ENCODE data around the gene KAT8. TPM values are rescaled to one million over a fixed set of nuclear protein-coding genes. Genes with fewer than 3 reads are reported as not detected.

Gene KAT8
- total and polyA plus RNA-seq, 2 of the 13 experiments (the other 11 are each of a cell fraction or from before 2014, with no cell fraction given) = 79.0 to 84.2 TPM

DNA sequence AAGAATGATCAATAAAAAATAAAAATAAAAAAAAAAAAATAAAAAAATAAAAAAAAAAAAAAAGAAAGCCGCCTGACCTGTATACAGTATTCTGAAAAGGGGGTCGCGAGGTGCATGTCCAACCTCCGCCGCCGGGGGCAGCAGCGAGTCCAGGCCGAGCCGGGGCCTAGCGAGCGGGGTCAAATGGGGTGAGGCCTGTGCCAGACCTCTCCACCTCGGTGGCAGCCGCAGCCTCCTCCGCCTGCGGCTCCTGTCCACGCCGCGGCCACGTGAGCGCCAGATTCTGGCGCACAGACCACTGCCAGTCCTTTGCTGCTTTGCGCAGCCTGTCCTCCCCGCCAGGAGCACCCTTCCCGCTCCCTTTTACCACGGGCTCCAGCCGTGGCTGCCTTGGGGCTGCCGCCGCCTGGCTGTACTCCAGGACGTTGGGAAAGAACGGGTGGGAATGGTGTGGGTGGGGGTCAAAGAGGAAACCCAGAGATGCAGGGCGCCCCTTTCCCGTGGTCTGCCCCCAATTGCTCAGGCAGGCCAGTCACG, 11.7 kb upstream of the KAT8 start (continued):
- TF ChIP-seq ZNF230 (CRISPR knock-in tag; IDR thresholded peaks at IDR 0.05) (peak; percentile 97), ZNF556 (CRISPR knock-in tag; IDR thresholded peaks at IDR 0.05; ENCODE audit: borderline replicate concordance) (peak; percentile 92), GATA4 (IDR thresholded peaks at IDR 0.05; ENCODE audit: borderline replicate concordance, low read depth) (peak; percentile 64; the same call in 1 of the 2 replicates), ZNF274 (CRISPR knock-in tag; IDR thresholded peaks at IDR 0.05) (peak; percentile 98), ATF7 (IDR thresholded peaks at IDR 0.05) (no peak), ATF7 (CRISPR knock-in tag; IDR thresholded peaks at IDR 0.05) (peak; percentile 33; the same call in 1 of the 2 replicates), SOX13 (IDR thresholded peaks at IDR 0.05) (no peak), SOX13 (CRISPR knock-in tag; conservative IDR thresholded peaks at IDR 0.05 in 1 of 2, IDR thresholded peaks at IDR 0.05 in 1 of 2) (peak in 1 of 2 experiments; percentile 89; a peak in 2 of 4 replicates), ZMAT3 (CRISPR knock-in tag; conservative IDR thresholded peaks at IDR 0.05) (peak; percentile 99), HOXA3 (CRISPR knock-in tag; IDR thresholded peaks at IDR 0.05) (peak; percentile 96)
- TF ChIP-seq, protein P1, sequence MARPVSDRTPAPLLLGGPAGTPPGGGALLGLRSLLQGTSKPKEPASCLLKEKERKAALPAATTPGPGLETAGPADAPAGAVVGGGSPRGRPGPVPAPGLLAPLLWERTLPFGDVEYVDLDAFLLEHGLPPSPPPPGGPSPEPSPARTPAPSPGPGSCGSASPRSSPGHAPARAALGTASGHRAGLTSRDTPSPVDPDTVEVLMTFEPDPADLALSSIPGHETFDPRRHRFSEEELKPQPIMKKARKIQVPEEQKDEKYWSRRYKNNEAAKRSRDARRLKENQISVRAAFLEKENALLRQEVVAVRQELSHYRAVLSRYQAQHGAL (CRISPR knock-in tag; IDR thresholded peaks at IDR 0.05; ENCODE audit: not compliant biosample characterization) = peak; percentile 91
- TF ChIP-seq, protein P2, sequence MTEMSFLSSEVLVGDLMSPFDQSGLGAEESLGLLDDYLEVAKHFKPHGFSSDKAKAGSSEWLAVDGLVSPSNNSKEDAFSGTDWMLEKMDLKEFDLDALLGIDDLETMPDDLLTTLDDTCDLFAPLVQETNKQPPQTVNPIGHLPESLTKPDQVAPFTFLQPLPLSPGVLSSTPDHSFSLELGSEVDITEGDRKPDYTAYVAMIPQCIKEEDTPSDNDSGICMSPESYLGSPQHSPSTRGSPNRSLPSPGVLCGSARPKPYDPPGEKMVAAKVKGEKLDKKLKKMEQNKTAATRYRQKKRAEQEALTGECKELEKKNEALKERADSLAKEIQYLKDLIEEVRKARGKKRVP (CRISPR knock-in tag; IDR thresholded peaks at IDR 0.05) = peak in 1 of 2 experiments; percentile 85; a peak in 2 of 4 replicates
- TF ChIP-seq, protein P3, sequence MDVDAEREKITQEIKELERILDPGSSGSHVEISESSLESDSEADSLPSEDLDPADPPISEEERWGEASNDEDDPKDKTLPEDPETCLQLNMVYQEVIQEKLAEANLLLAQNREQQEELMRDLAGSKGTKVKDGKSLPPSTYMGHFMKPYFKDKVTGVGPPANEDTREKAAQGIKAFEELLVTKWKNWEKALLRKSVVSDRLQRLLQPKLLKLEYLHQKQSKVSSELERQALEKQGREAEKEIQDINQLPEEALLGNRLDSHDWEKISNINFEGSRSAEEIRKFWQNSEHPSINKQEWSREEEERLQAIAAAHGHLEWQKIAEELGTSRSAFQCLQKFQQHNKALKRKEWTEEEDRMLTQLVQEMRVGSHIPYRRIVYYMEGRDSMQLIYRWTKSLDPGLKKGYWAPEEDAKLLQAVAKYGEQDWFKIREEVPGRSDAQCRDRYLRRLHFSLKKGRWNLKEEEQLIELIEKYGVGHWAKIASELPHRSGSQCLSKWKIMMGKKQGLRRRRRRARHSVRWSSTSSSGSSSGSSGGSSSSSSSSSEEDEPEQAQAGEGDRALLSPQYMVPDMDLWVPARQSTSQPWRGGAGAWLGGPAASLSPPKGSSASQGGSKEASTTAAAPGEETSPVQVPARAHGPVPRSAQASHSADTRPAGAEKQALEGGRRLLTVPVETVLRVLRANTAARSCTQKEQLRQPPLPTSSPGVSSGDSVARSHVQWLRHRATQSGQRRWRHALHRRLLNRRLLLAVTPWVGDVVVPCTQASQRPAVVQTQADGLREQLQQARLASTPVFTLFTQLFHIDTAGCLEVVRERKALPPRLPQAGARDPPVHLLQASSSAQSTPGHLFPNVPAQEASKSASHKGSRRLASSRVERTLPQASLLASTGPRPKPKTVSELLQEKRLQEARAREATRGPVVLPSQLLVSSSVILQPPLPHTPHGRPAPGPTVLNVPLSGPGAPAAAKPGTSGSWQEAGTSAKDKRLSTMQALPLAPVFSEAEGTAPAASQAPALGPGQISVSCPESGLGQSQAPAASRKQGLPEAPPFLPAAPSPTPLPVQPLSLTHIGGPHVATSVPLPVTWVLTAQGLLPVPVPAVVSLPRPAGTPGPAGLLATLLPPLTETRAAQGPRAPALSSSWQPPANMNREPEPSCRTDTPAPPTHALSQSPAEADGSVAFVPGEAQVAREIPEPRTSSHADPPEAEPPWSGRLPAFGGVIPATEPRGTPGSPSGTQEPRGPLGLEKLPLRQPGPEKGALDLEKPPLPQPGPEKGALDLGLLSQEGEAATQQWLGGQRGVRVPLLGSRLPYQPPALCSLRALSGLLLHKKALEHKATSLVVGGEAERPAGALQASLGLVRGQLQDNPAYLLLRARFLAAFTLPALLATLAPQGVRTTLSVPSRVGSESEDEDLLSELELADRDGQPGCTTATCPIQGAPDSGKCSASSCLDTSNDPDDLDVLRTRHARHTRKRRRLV (CRISPR knock-in tag; IDR thresholded peaks at IDR 0.05) = peak; percentile 91
- TF ChIP-seq, protein P4, sequence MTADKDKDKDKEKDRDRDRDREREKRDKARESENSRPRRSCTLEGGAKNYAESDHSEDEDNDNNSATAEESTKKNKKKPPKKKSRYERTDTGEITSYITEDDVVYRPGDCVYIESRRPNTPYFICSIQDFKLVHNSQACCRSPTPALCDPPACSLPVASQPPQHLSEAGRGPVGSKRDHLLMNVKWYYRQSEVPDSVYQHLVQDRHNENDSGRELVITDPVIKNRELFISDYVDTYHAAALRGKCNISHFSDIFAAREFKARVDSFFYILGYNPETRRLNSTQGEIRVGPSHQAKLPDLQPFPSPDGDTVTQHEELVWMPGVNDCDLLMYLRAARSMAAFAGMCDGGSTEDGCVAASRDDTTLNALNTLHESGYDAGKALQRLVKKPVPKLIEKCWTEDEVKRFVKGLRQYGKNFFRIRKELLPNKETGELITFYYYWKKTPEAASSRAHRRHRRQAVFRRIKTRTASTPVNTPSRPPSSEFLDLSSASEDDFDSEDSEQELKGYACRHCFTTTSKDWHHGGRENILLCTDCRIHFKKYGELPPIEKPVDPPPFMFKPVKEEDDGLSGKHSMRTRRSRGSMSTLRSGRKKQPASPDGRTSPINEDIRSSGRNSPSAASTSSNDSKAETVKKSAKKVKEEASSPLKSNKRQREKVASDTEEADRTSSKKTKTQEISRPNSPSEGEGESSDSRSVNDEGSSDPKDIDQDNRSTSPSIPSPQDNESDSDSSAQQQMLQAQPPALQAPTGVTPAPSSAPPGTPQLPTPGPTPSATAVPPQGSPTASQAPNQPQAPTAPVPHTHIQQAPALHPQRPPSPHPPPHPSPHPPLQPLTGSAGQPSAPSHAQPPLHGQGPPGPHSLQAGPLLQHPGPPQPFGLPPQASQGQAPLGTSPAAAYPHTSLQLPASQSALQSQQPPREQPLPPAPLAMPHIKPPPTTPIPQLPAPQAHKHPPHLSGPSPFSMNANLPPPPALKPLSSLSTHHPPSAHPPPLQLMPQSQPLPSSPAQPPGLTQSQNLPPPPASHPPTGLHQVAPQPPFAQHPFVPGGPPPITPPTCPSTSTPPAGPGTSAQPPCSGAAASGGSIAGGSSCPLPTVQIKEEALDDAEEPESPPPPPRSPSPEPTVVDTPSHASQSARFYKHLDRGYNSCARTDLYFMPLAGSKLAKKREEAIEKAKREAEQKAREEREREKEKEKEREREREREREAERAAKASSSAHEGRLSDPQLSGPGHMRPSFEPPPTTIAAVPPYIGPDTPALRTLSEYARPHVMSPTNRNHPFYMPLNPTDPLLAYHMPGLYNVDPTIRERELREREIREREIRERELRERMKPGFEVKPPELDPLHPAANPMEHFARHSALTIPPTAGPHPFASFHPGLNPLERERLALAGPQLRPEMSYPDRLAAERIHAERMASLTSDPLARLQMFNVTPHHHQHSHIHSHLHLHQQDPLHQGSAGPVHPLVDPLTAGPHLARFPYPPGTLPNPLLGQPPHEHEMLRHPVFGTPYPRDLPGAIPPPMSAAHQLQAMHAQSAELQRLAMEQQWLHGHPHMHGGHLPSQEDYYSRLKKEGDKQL (CRISPR knock-in tag; IDR thresholded peaks at IDR 0.05; ENCODE audit: low read depth) = peak; percentile 68; the same call in 1 of the 2 replicates
- TF ChIP-seq, protein P5, sequence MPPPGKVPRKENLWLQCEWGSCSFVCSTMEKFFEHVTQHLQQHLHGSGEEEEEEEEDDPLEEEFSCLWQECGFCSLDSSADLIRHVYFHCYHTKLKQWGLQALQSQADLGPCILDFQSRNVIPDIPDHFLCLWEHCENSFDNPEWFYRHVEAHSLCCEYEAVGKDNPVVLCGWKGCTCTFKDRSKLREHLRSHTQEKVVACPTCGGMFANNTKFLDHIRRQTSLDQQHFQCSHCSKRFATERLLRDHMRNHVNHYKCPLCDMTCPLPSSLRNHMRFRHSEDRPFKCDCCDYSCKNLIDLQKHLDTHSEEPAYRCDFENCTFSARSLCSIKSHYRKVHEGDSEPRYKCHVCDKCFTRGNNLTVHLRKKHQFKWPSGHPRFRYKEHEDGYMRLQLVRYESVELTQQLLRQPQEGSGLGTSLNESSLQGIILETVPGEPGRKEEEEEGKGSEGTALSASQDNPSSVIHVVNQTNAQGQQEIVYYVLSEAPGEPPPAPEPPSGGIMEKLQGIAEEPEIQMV (CRISPR knock-in tag; IDR thresholded peaks at IDR 0.05; ENCODE audit: low read depth) = peak; percentile 95

Data from HepG2 (cell line).